SU-DHL-6 (cell line): Measurements from ENCODE around the gene MAPK8.

Experiments used
- EZH2phosphoT487 ChIP-seq: fragments of 200-600 bp; sonication (generic), shearing (Covaris generic); conservative IDR thresholded peaks from 2 replicates; pipeline ENCODE4 v1.6.1; 2018; ENCODE audit warnings: mild to moderate bottlenecking, antibody characterized with exemption, low read length, moderate library complexity, mixed read lengths
- TF ChIP-seq, protein P1 (sequence below): fragments of 200-600 bp; sonication (generic); IDR thresholded peaks from one replicate; pipeline ENCODE4 v1.5.1; 2017; ENCODE audit warnings: antibody characterized with exemption, mild to moderate bottlenecking, low read length, moderate library complexity; ENCODE audit not compliant: insufficient read depth, poor library complexity, severe bottlenecking

DNA sequence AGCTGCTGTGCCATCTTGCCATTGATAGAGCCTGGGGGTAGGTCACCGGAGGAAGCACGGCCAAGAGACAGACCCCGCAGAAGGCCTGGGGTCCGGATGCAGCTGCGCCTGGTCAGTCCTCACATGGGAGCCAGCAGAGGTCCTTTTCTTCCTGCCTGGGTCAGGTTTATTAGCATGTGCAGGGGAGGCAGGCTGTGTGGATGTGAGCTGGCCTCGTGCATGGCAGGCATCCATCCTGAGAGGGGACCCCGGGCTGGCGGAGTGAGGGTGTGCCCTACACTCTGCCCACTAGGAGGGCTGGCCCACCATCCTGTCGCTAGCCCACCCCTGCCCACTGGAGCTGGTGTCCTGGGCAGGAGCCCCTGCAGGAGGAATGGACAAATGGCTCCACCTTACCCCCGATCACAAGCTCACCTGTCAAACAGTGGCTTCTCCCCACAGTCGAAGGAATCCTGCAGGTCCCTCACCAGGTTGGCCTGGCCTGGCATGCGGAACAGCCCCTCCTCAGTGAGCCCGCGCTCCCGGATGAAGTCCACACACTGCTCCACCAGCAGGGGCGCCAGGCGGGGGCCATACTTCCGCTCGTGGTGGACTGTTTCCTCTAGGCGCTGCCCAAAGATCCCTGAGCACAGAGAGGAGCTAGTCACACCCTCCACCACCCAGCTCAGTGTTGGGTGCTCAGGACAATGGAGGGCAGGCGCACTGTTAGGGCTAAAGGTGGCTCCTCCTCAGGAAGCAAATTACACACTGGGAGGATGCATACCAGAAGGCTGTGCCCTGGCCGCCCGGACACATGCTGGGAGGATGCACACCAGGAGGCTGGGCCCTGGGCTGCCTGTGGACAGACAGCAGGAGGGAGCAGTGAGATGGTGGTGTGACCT, 153.0 kb downstream of the MAPK8 start:
- TF ChIP-seq, protein P1, sequence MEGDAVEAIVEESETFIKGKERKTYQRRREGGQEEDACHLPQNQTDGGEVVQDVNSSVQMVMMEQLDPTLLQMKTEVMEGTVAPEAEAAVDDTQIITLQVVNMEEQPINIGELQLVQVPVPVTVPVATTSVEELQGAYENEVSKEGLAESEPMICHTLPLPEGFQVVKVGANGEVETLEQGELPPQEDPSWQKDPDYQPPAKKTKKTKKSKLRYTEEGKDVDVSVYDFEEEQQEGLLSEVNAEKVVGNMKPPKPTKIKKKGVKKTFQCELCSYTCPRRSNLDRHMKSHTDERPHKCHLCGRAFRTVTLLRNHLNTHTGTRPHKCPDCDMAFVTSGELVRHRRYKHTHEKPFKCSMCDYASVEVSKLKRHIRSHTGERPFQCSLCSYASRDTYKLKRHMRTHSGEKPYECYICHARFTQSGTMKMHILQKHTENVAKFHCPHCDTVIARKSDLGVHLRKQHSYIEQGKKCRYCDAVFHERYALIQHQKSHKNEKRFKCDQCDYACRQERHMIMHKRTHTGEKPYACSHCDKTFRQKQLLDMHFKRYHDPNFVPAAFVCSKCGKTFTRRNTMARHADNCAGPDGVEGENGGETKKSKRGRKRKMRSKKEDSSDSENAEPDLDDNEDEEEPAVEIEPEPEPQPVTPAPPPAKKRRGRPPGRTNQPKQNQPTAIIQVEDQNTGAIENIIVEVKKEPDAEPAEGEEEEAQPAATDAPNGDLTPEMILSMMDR = no peak
- no peak for TF ChIP-seq EZH2phosphoT487
